Measurements from ENCODE around the gene HTT-AS. TPM values are rescaled to one million over a fixed set of nuclear protein-coding genes. Genes with fewer than 3 reads are reported as not detected.

HTT-AS gene
- total and polyA plus RNA-seq, 2 experiments from 2014 or later = not detected

- H3K4me1 ChIP-seq (ENCODE audit: insufficient read depth) = 0 out of 2 replicates have a peak, but pooled peaks cover under 1% of the 10 kb centered on the region
- no peaks in the 10 kb centered on the region for H3F3A ChIP-seq (ENCODE audit: insufficient read depth)
- no peaks in the 10 kb centered on the region for H3K9me3 ChIP-seq (ENCODE audit: low read depth)
- H3K27me3 ChIP-seq (replicated peaks; ENCODE audit: insufficient read depth) = no peaks in the 10 kb centered on the region
- no peak overlapping the region for H3K4me2 ChIP-seq (ENCODE audit: unreplicated experiment)
- in situ Hi-C loops (cut with MboI) = no loop called here
- TF ChIP-seq EZH2phosphoT487 (IDR thresholded peaks at IDR 0.05; ENCODE audit: insufficient read depth, low read depth) (no peak), EZH2 (IDR thresholded peaks at IDR 0.05; ENCODE audit: insufficient read depth, poor library complexity, severe bottlenecking) (no peak)
- H2AFZ ChIP-seq = no peak overlapping the region
- no peak for DNase-seq
- WGBS, 2 experiments (ENCODE audit: low coverage in 1 of 2, low lambda C conversion rate in 2 of 2, missing lambda C conversion rate in 2 of 2) = 78 to 79% methylated on average over 11 of the region's 11 CpGs
- no peaks in the 10 kb centered on the region for H3K36me3 ChIP-seq (ENCODE audit: low read depth)
- no peaks in the 10 kb centered on the region for H4K20me1 ChIP-seq (ENCODE audit: insufficient read depth)
- no peaks in the 10 kb centered on the region for H3K9me2 ChIP-seq (ENCODE audit: insufficient read depth)
- H3K27ac ChIP-seq = no peak overlapping the region
- H3K79me2 ChIP-seq (ENCODE audit: insufficient read depth) = no peaks in the 10 kb centered on the region
- no peak overlapping the region for H3K9ac ChIP-seq
- no peak overlapping the region for H3K4me3 ChIP-seq
These were observed 30.9 kb downstream of the HTT-AS start for GRCh38 chr4:3043282-3044020.

- H3K9me2 ChIP-seq (ENCODE audit: insufficient read depth) = no peaks in the 10 kb centered on the region
- H2AFZ ChIP-seq = peak overlapping the region; percentile 85
- H3K4me3 ChIP-seq = peak overlapping the region; percentile 76
- peak overlapping the region; percentile 79 for H3K9ac ChIP-seq
- H3K4me2 ChIP-seq (ENCODE audit: unreplicated experiment) = peak overlapping the region; percentile 81
- H3K36me3 ChIP-seq (ENCODE audit: low read depth) = no peaks in the 10 kb centered on the region
- DNase-seq = no peak
- H3K9me3 ChIP-seq (ENCODE audit: low read depth) = no peaks in the 10 kb centered on the region
- H3K79me2 ChIP-seq (ENCODE audit: insufficient read depth) = no peaks in the 10 kb centered on the region
- TF ChIP-seq EZH2phosphoT487 (IDR thresholded peaks at IDR 0.05; ENCODE audit: insufficient read depth, low read depth) (no peak), EZH2 (IDR thresholded peaks at IDR 0.05; ENCODE audit: insufficient read depth, poor library complexity, severe bottlenecking) (no peak)
- peaks cover 10% of the 10 kb centered on the region; the same call in 1 of the 2 replicates for H3K4me1 ChIP-seq (ENCODE audit: insufficient read depth)
- peak overlapping the region; percentile 63 for H3K27ac ChIP-seq
- in situ Hi-C loops (cut with MboI) = no loop called here
- H4K20me1 ChIP-seq (ENCODE audit: insufficient read depth) = no peaks in the 10 kb centered on the region
- H3K27me3 ChIP-seq (replicated peaks; ENCODE audit: insufficient read depth) = no peaks in the 10 kb centered on the region
- WGBS, 2 experiments (ENCODE audit: low coverage in 1 of 2, low lambda C conversion rate in 2 of 2, missing lambda C conversion rate in 2 of 2) = 36 to 42% methylated on average over 10 of the region's 10 CpGs
- no peaks in the 10 kb centered on the region for H3F3A ChIP-seq (ENCODE audit: insufficient read depth)
These were observed 32.1 kb downstream of the HTT-AS start for GRCh38 chr4:3042226-3042625.

- peak; percentile 80 for DNase-seq
- 43 to 45% methylated on average over 46 to 56 of the region's 57 CpGs for WGBS, 2 experiments (ENCODE audit: low coverage in 1 of 2, low lambda C conversion rate in 2 of 2, missing lambda C conversion rate in 2 of 2)
- Histone ChIP-seq H4K20me1 (ENCODE audit: insufficient read depth) (no peaks in the 10 kb centered on the region), H2AFZ (peak overlapping the region; percentile 85), H3K9ac (peak overlapping the region; percentile 79), H3K4me3 (peak overlapping the region; percentile 76), H3K36me3 (ENCODE audit: low read depth) (no peaks in the 10 kb centered on the region), H3K27me3 (replicated peaks; ENCODE audit: insufficient read depth) (no peaks in the 10 kb centered on the region), H3K9me3 (ENCODE audit: low read depth) (no peaks in the 10 kb centered on the region), H3K4me1 (ENCODE audit: insufficient read depth) (peaks cover 10% of the 10 kb centered on the region; the same call in 1 of the 2 replicates), H3K9me2 (ENCODE audit: insufficient read depth) (no peaks in the 10 kb centered on the region), H3F3A (ENCODE audit: insufficient read depth) (no peaks in the 10 kb centered on the region), H3K27ac (peak overlapping the region; percentile 63), H3K79me2 (ENCODE audit: insufficient read depth) (no peaks in the 10 kb centered on the region), H3K4me2 (ENCODE audit: unreplicated experiment) (peak overlapping the region; percentile 81)
- TF ChIP-seq EZH2 (IDR thresholded peaks at IDR 0.05; ENCODE audit: insufficient read depth, poor library complexity, severe bottlenecking) (no peak), EZH2phosphoT487 (IDR thresholded peaks at IDR 0.05; ENCODE audit: insufficient read depth, low read depth) (no peak)
- in situ Hi-C loops (cut with MboI) = no loop called here
These were observed 32.9 kb downstream of the HTT-AS start for GRCh38 chr4:3041192-3042142.

- H3K9me3 ChIP-seq (ENCODE audit: low read depth) = no peaks in the 10 kb centered on the region
- peak overlapping the region; percentile 76 for H3K4me3 ChIP-seq
- no peak for DNase-seq
- in situ Hi-C loops (cut with MboI) = no loop called here
- peaks cover 10% of the 10 kb centered on the region; the same call in 1 of the 2 replicates for H3K4me1 ChIP-seq (ENCODE audit: insufficient read depth)
- H3K27ac ChIP-seq = no peak overlapping the region
- no peaks in the 10 kb centered on the region for H3K36me3 ChIP-seq (ENCODE audit: low read depth)
- H4K20me1 ChIP-seq (ENCODE audit: insufficient read depth) = no peaks in the 10 kb centered on the region
- H3K9me2 ChIP-seq (ENCODE audit: insufficient read depth) = no peaks in the 10 kb centered on the region
- no peak overlapping the region for H3K4me2 ChIP-seq (ENCODE audit: unreplicated experiment)
- TF ChIP-seq EZH2 (IDR thresholded peaks at IDR 0.05; ENCODE audit: insufficient read depth, poor library complexity, severe bottlenecking) (no peak), EZH2phosphoT487 (IDR thresholded peaks at IDR 0.05; ENCODE audit: insufficient read depth, low read depth) (no peak)
- H2AFZ ChIP-seq = peak overlapping the region; percentile 85
- 90 to 91% methylated on average over 23 to 28 of the region's 28 CpGs for WGBS, 2 experiments (ENCODE audit: low coverage in 1 of 2, low lambda C conversion rate in 2 of 2, missing lambda C conversion rate in 2 of 2)
- peak overlapping the region; percentile 79; the same call in 1 of the 2 replicates for H3K9ac ChIP-seq
- H3K79me2 ChIP-seq (ENCODE audit: insufficient read depth) = no peaks in the 10 kb centered on the region
- no peaks in the 10 kb centered on the region for H3K27me3 ChIP-seq (replicated peaks; ENCODE audit: insufficient read depth)
- no peaks in the 10 kb centered on the region for H3F3A ChIP-seq (ENCODE audit: insufficient read depth)
These were observed 33.7 kb downstream of the HTT-AS start for GRCh38 chr4:3040452-3041191.
